SK-MEL-5 (cell line): Measurements from ENCODE around the gene F7. TPM values are rescaled to one million over a fixed set of nuclear protein-coding genes. Genes with fewer than 3 reads are reported as not detected.
"Not testable (repeated sequence)": the region's sequence is repeated elsewhere in the genome, so short reads cannot be mapped to it uniquely, and the experiment has no call there.

Experiments used
- DNase-seq: peaks from one replicate; pipeline ENCODE4 v3.0.0-alpha.2; 2016; ENCODE audit warnings: low read depth, low spot score
- in situ Hi-C: cut with HindIII; loops from 2 replicates; pipeline ENCODE4 v1.10.0; 2016; ENCODE audit warnings: low sequenced_read_pairs, high pct_unique_total_duplicates, low pct_unique_long_range_greater_than_20kb
- total RNA-seq: library from RNA; depleted of rRNA; stranded (reverse); fragments of >200 nt; shearing (Covaris generic); gene quantifications from 2 replicates; pipeline ENCODE4 v1.2.3, GENCODE V29; 2014

Gene F7
- total RNA-seq, 1 experiment from 2014 or later, result not detected

DNA sequence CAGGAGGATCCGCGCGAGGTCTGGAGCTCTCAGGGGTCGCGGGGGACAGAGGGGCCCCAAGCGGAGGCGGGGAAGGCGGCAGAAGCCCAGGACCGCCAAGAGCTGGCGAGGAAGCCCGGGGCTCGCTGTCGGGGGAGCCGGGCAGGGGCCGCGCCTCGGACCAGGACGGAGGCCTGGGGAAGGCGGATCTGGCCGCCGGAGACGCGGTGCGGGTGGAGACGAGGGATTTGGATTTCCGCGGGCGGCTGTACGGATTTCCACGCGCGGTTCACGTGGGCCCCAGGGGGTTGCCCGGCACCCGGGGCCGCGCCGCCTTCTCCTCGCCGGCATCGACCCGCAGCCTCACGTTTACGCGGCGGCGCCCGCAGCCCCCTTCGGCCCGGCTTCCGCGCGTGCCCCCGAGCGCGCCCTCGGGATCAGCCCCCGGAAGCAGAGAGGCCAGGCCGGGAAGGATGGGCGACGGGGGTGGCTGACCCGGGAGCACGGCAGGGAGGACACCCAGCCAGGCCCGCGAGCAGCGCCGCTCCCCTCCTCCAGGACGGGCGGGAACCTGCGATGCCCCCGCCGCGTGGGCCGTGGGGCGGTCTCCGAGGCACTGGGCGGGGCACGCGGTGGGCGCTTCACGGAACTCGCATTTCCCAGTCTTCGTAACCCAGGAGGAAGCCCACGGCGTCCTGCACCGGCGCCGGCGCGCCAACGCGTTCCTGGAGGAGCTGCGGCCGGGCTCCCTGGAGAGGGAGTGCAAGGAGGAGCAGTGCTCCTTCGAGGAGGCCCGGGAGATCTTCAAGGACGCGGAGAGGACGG, 4.7 kb downstream of the F7 start:
- in situ Hi-C loops, result no loop called here
- DNase-seq, result no peak

DNA sequence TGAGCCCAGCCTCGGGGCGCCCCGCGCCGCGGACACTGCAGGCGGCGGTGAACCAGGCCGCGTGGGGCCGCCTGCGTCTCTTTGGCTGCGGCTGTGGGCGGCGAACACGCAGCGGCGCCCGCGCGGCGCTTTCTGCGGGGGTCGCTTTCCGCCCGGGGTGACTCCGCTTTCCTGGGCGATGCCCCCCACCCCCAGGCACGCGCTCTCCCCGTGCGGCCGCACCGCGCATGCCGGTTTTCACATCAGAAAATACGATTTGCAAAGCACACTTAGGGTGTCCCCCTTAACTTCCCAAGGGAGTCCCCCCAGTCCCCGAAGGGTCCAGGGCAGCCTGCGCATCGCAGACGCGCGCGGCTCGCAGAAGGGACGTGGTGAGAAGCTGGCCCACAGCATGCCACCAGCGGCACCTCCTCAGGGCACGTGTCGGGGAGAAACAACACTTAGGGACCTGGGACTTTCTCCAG, 5.3 kb downstream of the F7 start:
- DNase-seq, result no peak
- in situ Hi-C loops, result no loop called here

DNA sequence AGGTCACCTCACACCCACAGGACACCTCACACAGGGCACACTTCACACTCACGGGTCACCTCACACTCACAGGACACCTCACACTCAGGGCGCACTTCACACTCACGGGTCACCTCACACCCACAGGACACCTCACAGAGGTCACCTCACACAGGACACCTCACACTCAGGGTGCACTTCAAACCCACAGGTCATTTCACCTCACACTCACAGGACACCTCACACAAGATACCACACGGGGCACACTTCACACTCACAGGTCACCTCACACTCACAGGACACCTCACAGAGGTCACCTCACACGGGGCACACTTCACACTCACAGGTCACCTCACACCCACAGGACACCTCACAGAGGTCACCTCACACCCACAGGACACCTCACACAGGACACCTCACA, 6.2 kb downstream of the F7 start:
- in situ Hi-C loops, DNase-seq: not testable (repeated sequence)

DNA sequence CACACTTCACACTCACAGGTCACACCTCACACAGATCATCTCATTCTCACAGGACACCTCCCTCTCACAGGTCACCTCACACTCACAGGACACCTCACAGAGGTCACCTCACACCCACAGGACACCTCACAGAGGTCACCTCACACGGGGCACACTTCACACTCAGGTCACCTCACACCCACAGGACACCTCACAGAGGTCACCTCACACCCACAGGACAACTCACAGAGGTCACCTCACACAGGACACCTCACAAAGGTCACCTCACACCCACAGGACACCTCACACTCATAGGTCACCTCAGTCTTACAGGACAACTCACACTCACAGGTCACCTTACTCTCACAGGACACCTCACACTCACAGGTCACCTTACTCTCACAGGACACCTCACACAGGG, 6.9 kb downstream of the F7 start:
- DNase-seq, in situ Hi-C loops: not testable (repeated sequence)

DNA sequence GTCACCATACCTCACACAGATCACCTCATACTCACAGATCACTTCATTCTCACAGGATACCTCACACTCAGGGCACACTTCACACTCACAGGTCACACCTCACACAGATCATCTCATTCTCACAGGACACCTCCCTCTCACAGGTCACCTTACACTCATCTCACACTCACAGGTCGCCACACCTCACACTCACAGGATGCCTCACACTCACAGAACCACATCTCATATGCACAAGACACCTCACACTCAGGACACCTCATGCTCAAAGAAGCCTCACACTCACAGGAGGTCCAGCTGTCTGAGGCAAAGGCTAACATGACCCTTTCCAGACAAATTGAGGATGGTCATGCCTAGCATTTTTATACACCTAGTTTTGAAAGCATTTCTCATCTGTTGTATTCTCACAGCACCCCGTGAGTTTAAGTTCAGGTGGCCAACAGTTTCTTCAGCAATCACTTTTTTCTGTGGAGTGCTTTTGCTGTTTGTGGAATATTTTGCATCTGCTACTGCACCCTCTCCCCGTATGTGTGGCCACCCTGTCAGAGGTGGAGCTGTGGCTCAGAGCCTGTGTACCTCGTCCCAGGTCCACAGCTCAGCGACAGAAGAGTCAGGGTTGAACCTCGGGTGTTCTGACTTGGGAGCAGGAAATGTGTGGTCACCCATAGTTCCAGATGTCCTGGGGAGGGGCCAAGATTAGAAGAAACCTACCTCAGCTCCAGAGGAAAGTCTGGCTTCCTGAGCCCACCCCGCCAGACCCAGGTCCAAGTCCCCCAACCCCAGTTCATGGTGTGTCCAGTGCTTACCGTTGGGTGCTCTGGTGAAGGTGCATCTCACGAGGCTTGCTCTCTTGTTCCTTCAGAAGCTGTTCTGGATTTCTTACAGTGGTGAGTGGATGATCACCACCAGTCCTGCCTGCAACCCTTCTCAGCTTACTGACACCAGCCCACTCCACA, 7.6 kb downstream of the F7 start:
- in situ Hi-C loops, result no loop called here
- no peak for DNase-seq

DNA sequence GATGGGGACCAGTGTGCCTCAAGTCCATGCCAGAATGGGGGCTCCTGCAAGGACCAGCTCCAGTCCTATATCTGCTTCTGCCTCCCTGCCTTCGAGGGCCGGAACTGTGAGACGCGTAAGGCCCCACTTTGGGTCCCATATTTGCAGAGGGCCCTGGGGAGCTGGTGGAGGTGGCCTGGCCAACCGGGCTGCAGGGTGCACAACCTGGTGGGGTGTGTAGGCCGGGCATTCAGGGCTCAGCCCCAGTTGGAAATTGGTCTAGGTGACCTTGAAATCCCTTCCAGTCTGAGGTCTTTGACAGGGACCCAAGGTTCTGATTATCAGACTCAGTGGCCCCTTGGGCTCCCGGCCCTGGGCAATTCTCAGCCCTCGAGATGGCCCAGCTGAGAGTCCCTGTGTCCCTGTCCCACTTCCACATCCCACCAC, 8.3 kb downstream of the F7 start:
- in situ Hi-C loops, result no loop called here
- DNase-seq, result no peak

DNA sequence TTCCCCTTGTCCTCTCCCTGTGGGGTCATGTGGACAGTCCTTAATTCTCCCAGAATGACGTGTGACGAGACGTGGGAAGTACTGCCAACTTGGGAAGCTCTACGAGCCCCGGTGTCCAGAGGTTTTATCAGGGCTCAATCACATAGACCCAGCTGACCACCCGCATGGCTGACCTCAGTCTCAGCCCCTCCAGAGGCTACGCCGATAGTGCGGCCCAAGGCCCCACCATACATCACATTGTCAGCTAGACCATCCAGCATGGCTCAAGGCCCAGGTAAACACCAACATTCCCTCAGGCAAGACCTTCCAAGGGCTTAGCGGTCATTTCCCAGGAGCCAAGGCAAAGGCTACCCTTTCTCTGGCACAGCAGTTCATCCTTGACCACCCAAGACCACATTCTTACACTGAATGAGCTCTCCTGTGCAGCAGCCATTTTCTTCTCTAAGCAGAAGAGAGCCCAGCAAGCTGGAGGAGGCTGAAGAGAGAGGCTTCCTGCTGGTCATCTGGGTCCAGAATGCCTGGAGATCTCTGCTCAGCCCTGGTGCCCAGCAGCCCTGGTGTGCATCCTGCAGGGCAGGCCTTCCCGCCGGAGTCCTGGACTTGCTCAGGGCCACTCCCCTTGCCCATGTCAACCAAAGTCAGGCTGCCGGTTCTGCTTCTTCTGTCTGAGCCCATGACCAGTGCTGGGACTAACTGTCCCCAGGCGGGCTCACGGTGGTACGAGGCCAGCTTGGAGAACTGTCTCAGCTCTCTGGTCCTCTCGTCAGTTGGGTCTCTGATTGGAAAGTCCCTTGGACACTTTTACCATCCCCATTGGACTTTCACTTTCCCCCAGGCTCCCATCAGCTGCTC, 9.1 kb downstream of the F7 start:
- in situ Hi-C loops, result no loop called here
- DNase-seq, result no peak

DNA sequence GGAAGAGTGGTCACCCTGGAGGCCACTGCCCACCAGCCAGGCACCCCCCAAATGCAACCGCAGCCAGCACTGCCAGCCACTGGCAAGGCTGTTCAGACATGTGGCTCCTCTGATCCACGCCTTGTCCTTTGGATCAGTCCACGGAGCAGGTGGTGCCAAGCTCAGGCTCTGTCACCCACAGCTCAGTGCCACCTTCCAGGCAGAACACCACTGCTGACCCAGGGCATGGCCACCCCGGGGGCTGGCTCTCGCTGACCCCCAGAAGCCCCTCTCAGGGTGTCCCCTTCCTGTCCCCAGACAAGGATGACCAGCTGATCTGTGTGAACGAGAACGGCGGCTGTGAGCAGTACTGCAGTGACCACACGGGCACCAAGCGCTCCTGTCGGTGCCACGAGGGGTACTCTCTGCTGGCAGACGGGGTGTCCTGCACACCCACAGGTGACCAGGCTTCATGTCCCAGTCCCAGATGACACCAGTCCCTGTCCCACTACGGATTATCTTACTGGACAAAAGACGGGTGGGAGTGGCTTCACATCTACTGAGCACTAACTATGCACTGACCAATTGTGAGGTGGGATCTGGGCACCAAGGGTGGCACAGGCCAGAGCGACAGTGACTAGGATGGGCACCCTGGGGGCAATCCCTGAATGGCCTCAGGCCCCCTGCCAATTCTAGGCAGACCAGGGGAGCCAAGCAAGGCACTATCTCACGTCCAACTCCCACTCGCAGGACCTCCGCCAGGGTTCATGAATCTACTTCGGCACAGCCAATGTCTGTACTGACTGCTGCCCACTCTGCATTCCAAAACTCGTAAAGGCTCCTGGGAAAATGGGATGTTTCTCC, 10.0 kb downstream of the F7 start:
- in situ Hi-C loops, result no loop called here
- DNase-seq, result no peak

DNA sequence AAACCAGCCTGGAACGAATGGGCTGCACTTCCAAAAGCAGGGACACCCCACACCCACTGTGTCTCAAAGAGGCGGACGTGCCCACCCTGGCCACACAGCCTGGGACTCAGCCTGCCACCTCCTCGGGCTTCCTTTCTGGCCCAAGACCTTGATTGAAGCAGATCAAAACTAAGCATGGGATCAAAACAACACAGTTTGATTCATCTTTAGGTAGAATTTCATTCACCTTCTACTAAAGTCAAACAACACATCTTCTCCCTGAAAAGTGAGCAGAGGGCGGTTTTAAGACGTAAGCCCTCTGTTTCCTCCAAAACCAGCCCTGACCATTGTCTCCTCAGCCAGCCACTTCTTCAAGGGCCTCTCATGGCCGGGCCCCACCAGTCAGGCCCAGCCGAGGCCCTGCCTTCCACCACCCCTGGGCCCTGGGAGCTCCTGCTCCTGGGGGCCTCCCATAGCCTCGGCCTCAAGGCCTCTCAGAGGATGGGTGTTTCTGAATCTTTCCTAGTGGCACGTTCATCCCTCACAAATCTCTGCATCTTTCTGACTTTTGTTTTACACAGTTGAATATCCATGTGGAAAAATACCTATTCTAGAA, 10.7 kb downstream of the F7 start:
- in situ Hi-C loops, result no loop called here
- no peak for DNase-seq

DNA sequence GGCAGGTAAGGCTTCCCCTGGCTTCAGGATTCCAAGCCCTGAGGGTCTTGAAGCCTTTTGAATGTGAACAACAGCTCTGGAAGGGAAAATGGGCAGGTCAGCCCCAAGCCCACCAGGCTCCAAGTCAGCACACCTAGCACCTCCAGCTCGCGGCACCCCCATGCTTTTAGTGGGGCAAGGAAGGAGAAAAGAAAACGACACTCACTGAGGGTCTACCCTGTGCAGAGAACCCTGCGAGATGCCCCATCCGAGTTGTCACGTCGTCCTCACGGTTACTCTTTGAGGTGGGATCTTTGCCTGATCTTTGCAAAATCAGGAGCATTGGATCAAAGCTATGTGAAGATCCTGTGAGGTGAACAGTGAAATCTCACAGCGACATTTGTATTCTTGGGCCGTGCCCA, 11.3 kb downstream of the F7 start:
- in situ Hi-C loops, result no loop called here
- no peak for DNase-seq

DNA sequence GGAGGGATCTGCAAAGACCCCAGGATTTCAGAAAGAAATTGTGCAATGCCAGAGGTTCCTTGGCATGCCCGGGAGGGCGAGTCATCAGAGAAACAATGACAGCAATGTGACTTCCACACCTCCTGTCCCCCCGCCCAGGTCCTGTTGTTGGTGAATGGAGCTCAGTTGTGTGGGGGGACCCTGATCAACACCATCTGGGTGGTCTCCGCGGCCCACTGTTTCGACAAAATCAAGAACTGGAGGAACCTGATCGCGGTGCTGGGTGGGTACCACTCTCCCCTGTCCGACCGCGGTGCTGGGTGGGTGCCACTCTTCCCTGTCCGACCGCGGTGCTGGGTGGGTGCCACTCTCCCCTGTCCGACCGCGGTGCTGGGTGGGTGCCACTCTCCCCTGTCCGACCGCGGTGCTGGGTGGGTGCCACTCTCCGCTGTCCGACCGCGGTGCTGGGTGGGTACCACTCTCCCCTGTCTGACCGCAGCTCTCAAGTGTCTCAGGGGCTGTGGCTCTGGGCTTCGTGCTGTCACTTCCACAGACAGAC, 11.8 kb downstream of the F7 start:
- in situ Hi-C loops, result no loop called here
- no peak for DNase-seq

DNA sequence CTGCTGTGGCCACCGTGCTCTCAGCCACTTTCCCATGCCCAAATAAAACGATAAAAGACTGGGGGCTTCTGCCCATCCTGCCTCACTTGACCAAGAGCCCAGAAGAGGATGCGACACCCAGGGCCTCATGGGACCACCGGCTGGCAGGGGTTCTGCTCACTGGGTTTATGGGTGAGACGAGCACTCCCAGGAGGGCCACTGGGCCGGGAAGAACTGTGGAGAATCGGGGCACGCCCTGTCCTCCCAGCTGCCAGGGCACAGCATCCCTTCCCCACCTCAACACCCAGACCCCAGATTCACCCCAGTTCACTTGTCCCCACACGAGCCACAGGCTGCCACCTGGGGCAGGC, 12.3 kb downstream of the F7 start:
- DNase-seq, result no peak
- in situ Hi-C loops, result no loop called here

DNA sequence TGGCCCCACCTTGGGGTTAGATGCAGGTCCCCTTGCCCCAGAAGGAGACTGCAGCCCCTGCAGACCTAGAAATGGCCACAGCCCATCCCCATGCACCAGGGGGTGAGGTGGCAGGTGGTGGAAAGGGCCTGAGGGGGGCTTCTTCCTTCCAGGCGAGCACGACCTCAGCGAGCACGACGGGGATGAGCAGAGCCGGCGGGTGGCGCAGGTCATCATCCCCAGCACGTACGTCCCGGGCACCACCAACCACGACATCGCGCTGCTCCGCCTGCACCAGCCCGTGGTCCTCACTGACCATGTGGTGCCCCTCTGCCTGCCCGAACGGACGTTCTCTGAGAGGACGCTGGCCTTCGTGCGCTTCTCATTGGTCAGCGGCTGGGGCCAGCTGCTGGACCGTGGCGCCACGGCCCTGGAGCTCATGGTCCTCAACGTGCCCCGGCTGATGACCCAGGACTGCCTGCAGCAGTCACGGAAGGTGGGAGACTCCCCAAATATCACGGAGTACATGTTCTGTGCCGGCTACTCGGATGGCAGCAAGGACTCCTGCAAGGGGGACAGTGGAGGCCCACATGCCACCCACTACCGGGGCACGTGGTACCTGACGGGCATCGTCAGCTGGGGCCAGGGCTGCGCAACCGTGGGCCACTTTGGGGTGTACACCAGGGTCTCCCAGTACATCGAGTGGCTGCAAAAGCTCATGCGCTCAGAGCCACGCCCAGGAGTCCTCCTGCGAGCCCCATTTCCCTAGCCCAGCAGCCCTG, 12.8 kb downstream of the F7 start:
- DNase-seq, result no peak
- in situ Hi-C loops, result no loop called here

DNA sequence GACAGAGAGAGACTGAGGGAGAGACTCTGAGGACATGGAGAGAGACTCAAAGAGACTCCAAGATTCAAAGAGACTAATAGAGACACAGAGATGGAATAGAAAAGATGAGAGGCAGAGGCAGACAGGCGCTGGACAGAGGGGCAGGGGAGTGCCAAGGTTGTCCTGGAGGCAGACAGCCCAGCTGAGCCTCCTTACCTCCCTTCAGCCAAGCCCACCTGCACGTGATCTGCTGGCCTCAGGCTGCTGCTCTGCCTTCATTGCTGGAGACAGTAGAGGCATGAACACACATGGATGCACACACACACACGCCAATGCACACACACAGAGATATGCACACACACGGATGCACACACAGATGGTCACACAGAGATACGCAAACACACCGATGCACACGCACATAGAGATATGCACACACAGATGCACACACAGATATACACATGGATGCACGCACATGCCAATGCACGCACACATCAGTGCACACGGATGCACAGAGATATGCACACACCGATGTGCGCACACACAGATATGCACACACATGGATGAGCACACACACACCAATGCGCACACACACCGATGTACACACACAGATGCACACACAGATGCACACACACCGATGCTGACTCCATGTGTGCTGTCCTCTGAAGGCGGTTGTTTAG, 13.7 kb downstream of the F7 start:
- DNase-seq, result no peak
- in situ Hi-C loops, result no loop called here

DNA sequence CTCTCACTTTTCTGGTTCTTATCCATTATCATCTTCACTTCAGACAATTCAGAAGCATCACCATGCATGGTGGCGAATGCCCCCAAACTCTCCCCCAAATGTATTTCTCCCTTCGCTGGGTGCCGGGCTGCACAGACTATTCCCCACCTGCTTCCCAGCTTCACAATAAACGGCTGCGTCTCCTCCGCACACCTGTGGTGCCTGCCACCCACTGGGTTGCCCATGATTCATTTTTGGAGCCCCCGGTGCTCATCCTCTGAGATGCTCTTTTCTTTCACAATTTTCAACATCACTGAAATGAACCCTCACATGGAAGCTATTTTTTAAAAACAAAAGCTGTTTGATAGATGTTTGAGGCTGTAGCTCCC, 14.2 kb downstream of the F7 start:
- in situ Hi-C loops, result no loop called here

More for the DNA sequence above, 14.2 kb downstream of the F7 start:
- no peak for DNase-seq
